ENCODE data around the gene CALN1. TPM values are rescaled to one million over a fixed set of nuclear protein-coding genes. Genes with fewer than 3 reads are reported as not detected.

The CALN1 gene
- total and polyA plus RNA-seq, 9 of the 15 experiments (the other 6 are each of a cell fraction or from before 2014, with no cell fraction given) = 1.4 to 7.5 (median 3.3) TPM

DNA sequence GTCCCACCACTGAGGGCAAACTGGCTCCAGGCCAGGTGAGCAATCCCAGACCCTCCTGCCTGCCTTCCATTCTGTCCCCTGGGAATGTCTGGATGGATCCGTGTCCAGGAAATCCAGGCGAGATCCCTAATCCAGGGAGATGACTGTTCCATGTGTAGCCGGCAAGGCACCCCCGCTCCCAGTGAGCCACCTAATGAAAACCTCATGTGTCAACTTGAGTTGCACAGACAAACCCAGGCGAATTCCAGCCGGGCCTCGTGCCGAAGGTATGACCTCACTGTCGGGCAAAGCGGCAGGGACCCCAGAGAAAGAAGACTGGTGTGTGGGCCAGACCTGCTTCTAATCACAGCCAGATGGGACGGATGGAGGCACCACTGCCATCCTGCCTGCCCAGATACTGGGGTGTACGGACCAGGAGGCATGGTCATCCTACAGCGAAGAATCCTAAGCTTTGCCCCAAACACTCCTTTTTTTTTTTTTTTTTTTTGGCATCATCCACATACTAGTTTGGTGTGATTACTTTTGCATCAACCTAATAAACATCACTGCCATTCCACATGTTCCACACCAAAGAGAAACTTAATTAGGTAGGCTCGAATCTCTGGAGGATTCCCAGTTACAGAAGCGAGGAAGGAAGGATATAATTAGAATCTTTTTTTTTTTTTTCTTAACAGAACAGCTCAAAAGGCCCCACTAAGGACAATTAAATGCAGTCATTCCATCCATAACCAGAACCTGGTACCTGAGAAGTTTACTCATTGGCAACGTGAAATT, 313.1 kb downstream of the CALN1 start (continued):
- no peak for TF ChIP-seq ZNF165 (CRISPR knock-in tag; IDR thresholded peaks at IDR 0.05; ENCODE audit: borderline replicate concordance)
- TF ChIP-seq ZKSCAN8 (CRISPR knock-in tag; IDR thresholded peaks at IDR 0.05) = no peak
- no peak for TF ChIP-seq NCOA2 (IDR thresholded peaks at IDR 0.05; ENCODE audit: partially characterized antibody in 2 of 2)
- TF ChIP-seq, protein P1, sequence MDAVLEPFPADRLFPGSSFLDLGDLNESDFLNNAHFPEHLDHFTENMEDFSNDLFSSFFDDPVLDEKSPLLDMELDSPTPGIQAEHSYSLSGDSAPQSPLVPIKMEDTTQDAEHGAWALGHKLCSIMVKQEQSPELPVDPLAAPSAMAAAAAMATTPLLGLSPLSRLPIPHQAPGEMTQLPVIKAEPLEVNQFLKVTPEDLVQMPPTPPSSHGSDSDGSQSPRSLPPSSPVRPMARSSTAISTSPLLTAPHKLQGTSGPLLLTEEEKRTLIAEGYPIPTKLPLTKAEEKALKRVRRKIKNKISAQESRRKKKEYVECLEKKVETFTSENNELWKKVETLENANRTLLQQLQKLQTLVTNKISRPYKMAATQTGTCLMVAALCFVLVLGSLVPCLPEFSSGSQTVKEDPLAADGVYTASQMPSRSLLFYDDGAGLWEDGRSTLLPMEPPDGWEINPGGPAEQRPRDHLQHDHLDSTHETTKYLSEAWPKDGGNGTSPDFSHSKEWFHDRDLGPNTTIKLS (IDR thresholded peaks at IDR 0.05; ENCODE audit: borderline replicate concordance, low read depth) = no peak

DNA sequence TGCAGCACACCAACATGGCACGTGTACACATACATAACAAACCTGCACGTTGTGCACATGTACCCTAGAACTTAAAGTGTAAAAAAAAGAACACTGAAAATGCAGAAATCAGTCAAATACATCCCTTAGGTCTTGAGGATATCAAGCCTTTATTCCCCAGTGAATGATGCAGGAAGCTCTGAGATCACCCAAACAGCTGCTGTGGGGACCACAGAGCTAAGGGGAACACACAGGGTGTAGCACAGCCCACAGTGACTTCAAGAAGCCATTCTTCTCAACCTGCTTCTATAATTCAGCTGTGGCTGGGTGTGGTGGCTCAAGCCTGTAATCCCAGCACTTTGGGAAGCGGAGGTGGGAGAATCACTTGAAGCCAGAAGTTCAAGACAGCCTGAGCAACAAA, 314.9 kb downstream of the CALN1 start:
- H3K79me2 ChIP-seq (ENCODE audit: control insufficient read depth, insufficient read depth, low read length) = no peaks in the 10 kb centered on the region
- no peak overlapping the region for H3K4me3 ChIP-seq
- POLR2A ChIA-PET = interaction anchor here (1.1 kb wide), 1 partner anchor 39 kb away, joined by 4 read pairs; no protein-coding TSS in a partner anchor
- WGBS (ENCODE audit: insufficient coverage, low coverage, missing lambda C conversion rate) = 8% methylated on average over 3 of the region's 3 CpGs
- no peak overlapping the region for H3K27ac ChIP-seq (ENCODE audit: extremely low read depth, low read depth, low read length)
- FAIRE-seq (no peak), ATAC-seq (no peak), DNase-seq (ENCODE audit: extremely low read depth in 1 of 4, low spot score in 3 of 4) (no peak)
- peaks cover 0 to 4% of the 10 kb centered on the region in 2 experiments; a peak in 2 of 5 replicates for H3K4me1 ChIP-seq (replicated peaks in 1 of 2; ENCODE audit: control insufficient read depth in 2 of 2, insufficient read depth in 2 of 2, low read length in 2 of 2)
- BruUV-seq (replicated peaks) = no TSS peak
- intact Hi-C loops (cut with micrococcal nuclease) (no loop called here), in situ Hi-C loops (cut with MboI) (no loop called here)
- no peak overlapping the region for H3K9ac ChIP-seq (ENCODE audit: insufficient read depth in 1 of 2, low read depth in 2 of 2, low read length in 2 of 2)
- no peaks in the 10 kb centered on the region for H4K20me1 ChIP-seq (replicated peaks; ENCODE audit: control insufficient read depth, insufficient read depth, low read length)
- H3K27me3 ChIP-seq (ENCODE audit: control insufficient read depth in 2 of 2, insufficient read depth in 2 of 2, low read length in 2 of 2) = peaks cover 6% of the 10 kb centered on the region in 2 experiments; a peak in 4 of 5 replicates
- TF ChIP-seq GTF2F1 (IDR thresholded peaks at IDR 0.05; ENCODE audit: low read depth, low read length) (no peak), ZNF445 (CRISPR knock-in tag; IDR thresholded peaks at IDR 0.05; ENCODE audit: low read depth) (no peak), PHF20 (IDR thresholded peaks at IDR 0.05; ENCODE audit: partially characterized antibody) (no peak), BRF1 (IDR thresholded peaks at IDR 0.05; ENCODE audit: borderline replicate concordance, extremely low read depth, insufficient read length) (no peak), MAFK (IDR thresholded peaks at IDR 0.05; ENCODE audit: low read length) (no peak), DPF2 (IDR thresholded peaks at IDR 0.05) (no peak), NELFE (IDR thresholded peaks at IDR 0.05; ENCODE audit: insufficient read depth, insufficient read length) (no peak), TOE1 (IDR thresholded peaks at IDR 0.05; ENCODE audit: borderline replicate concordance) (no peak), TOE1 (CRISPR knock-in tag; IDR thresholded peaks at IDR 0.05; ENCODE audit: borderline replicate concordance, low read depth) (no peak)
- TF ChIP-seq, protein P2, sequence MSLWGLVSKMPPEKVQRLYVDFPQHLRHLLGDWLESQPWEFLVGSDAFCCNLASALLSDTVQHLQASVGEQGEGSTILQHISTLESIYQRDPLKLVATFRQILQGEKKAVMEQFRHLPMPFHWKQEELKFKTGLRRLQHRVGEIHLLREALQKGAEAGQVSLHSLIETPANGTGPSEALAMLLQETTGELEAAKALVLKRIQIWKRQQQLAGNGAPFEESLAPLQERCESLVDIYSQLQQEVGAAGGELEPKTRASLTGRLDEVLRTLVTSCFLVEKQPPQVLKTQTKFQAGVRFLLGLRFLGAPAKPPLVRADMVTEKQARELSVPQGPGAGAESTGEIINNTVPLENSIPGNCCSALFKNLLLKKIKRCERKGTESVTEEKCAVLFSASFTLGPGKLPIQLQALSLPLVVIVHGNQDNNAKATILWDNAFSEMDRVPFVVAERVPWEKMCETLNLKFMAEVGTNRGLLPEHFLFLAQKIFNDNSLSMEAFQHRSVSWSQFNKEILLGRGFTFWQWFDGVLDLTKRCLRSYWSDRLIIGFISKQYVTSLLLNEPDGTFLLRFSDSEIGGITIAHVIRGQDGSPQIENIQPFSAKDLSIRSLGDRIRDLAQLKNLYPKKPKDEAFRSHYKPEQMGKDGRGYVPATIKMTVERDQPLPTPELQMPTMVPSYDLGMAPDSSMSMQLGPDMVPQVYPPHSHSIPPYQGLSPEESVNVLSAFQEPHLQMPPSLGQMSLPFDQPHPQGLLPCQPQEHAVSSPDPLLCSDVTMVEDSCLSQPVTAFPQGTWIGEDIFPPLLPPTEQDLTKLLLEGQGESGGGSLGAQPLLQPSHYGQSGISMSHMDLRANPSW (CRISPR knock-in tag; IDR thresholded peaks at IDR 0.05) = no peak
- TF ChIP-seq, protein P3, sequence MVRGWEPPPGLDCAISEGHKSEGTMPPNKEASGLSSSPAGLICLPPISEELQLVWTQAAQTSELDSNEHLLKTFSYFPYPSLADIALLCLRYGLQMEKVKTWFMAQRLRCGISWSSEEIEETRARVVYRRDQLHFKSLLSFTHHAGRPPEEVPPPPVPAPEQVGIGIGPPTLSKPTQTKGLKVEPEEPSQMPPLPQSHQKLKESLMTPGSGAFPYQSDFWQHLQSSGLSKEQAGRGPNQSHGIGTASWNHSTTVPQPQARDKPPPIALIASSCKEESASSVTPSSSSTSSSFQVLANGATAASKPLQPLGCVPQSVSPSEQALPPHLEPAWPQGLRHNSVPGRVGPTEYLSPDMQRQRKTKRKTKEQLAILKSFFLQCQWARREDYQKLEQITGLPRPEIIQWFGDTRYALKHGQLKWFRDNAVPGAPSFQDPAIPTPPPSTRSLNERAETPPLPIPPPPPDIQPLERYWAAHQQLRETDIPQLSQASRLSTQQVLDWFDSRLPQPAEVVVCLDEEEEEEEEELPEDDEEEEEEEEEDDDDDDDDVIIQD (CRISPR knock-in tag; IDR thresholded peaks at IDR 0.05) = no peak
- H3K9me1 ChIP-seq (ENCODE audit: control insufficient read depth, insufficient read depth, low read length) = no peaks in the 10 kb centered on the region
- CTCF ChIA-PET (ENCODE audit: low intra/inter-chr PET ratio) = no interaction called here
- H2AFZ ChIP-seq (ENCODE audit: low read depth, low read length) = no peak overlapping the region
- H3K9me3 ChIP-seq (replicated peaks; ENCODE audit: control insufficient read depth, insufficient read depth, low read depth, low read length) = no peaks in the 10 kb centered on the region
- H3K4me2 ChIP-seq (ENCODE audit: insufficient read depth, low read length) = no peak overlapping the region
- H3K36me3 ChIP-seq (ENCODE audit: control insufficient read depth, insufficient read depth, low read length) = no peaks in the 10 kb centered on the region
